Measurements from ENCODE around the gene NENF. TPM values are rescaled to one million over a fixed set of nuclear protein-coding genes. Genes with fewer than 3 reads are reported as not detected.
A peak's percentile ranks its signal among the peaks of the same experiment; 100 is the strongest.

Gene NENF
- total RNA-seq, 1 donor from 2014 or later, result 114 TPM

DNA sequence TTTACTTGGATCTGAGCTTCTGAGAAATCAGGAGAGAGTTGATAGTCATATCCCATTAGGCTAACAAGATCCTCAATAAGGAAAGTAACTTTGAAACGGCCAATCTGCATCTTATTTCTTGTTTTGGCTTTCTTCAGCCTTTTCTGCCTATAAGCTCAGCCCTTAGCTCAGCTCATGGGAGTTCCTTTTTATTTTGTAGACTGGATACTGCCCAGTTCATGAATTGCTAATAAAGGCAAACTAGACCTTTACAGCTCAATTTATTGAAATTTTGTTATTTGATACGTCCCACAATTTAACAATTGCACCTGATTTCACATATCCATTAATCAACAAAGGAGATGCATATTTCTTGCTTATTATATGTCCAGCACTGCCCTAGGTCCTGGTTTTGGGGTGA is 22.7 kb downstream of the NENF start:
- intact Hi-C loops (cut with micrococcal nuclease), result loop anchor here (5.0 to 10.0 kb wide), 2 partner anchors 393 to 421 kb away; partner anchors contain the start of genes DTL and INTS7
- ATAC-seq, result no peak
- DNase-seq, result no peak

GRCh38 chr1:212455803-212456528 is 23.2 kb downstream of the NENF start:
- intact Hi-C loops (cut with micrococcal nuclease), result loop anchor here (5.0 to 10.0 kb wide), 2 partner anchors 394 to 421 kb away; partner anchors contain the start of genes DTL and INTS7
- ATAC-seq, result peak; percentile 79
- DNase-seq, result peak; percentile 92

DNA sequence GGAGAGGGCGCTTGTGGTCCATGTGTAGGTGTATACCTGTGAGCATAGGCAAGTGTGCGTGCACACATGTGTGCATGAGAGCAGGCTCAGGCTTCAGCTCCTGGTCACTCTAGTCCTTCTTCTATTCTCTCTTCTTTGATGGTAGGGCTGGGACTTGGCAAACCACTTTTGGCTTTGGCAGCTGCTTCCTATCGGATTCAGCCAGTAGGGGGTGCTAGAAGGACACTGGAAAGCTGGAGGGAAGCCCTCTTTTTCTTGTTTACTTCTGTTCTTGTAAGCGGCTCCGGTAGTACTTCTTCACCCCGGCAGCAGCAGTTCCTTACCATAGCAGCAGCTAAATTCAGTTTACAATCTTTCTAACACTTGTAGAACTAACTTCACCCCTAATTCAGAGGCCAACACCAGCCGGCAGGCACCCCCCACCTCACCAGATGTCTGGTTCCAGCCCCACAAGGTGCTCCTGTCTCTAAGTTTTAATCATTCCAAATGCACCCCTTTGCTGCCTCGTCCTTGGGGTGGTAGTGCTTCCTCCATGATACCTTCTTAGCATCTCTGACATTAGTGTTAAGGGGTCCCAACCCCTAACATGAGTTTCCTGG is 25.1 kb downstream of the NENF start:
- intact Hi-C loops (cut with micrococcal nuclease), result loop anchor here (5.0 to 10.0 kb wide), 2 partner anchors 396 to 423 kb away; partner anchors contain the start of genes DTL and INTS7
- no peak for ATAC-seq
- no peak for DNase-seq

- ATAC-seq (no peak), DNase-seq (no peak)
- intact Hi-C loops (cut with micrococcal nuclease), result loop anchor here (5.0 to 10.0 kb wide), 2 partner anchors 397 to 424 kb away; partner anchors contain the start of genes DTL and INTS7
Measured at GRCh38 chr1:212458817-212459216, 26.1 kb downstream of the NENF start.

DNA sequence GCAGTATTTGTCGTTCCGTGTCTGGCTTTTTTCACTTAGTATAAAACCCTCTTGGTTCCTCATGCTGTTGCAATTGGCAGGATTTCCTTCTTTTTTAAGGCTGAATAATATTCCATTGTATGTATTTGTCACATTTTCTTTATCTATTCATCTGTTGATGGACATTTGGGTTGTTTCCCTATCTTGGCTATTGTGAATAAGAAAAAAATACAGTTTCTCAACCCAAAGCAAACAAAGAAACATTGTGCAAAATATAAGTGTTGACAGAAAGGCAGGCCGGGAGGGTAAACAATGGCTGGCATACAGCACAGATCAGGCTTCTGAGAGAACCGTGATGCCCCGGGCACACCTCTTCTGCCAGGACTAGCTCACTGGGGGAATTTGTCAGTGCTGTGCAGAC is 26.9 kb downstream of the NENF start:
- DNase-seq (no peak), ATAC-seq (no peak)
- intact Hi-C loops (cut with micrococcal nuclease), result loop anchor here (5.0 to 10.0 kb wide), 2 partner anchors 397 to 425 kb away; partner anchors contain the start of genes DTL and INTS7

GRCh38 chr1:212460376-212460775 is 27.7 kb downstream of the NENF start:
- intact Hi-C loops (cut with micrococcal nuclease), result no loop called here
- DNase-seq, result no peak

GRCh38 chr1:212461916-212462660 is 29.4 kb downstream of the NENF start:
- intact Hi-C loops (cut with micrococcal nuclease), result no loop called here
- no peak for ATAC-seq
- no peak for DNase-seq

More at GRCh38 chr1:212460376-212460775, 27.7 kb downstream of the NENF start:
- no peak for ATAC-seq

DNA sequence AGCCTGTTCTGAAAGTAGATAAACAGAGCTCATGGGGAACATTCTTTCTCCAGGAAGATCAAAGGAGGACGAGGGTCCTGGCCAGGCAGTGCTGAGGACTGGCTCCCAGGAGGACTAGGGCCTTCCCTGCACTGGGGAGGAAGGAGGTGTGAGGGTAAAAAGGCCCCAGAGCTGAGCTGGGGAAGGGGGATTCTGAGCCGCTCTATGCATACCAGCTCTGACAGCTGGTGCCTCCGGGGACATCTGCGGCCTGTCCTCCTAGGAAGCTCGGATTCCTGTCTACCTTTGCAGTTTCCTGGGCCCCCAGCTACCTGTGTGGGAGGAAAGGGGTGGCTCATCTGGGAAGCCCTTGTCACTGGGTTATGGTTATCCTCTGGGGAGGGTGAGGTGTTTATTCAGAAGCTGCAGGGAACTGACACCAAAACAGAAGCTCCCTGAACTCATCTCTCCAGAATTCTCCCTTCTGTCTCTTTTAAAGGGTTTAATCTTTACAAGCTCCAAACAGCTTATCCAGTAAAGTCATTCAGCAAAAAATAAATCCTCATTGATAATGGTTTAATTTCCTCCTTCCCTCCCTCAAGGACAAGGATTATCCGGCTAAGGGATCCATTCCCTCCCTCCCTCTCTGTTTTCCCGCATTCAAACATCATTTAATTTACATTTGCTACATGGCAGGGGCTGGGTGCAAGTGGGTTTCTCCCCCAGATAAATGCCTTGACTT is 31.0 kb downstream of the NENF start:
- DNase-seq, result no peak
- intact Hi-C loops (cut with micrococcal nuclease), result no loop called here
- ATAC-seq, result no peak

GRCh38 chr1:212465311-212465710 is 32.6 kb downstream of the NENF start:
- no peak for DNase-seq
- intact Hi-C loops (cut with micrococcal nuclease), result no loop called here
- ATAC-seq, result no peak

DNA sequence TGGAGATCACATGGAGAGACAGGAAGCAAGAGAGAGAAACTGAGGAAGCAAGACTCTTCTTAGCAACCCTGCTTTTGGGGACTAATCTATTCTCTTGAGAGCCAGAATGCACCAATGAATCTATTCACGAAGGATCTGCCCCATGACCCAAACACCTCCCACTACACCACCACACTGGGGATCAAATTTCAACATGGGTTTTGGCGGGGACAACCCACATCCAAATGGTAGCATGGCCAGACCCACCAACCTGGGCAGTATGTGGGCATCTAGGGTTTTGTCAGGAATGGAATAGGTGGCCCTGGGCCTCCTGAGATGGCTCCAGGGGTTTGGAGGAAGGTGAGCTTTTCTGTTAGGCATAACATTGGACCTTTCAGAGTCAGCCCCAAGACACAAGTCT is 33.7 kb downstream of the NENF start:
- intact Hi-C loops (cut with micrococcal nuclease), result no loop called here
- DNase-seq (no peak), ATAC-seq (no peak)

DNA sequence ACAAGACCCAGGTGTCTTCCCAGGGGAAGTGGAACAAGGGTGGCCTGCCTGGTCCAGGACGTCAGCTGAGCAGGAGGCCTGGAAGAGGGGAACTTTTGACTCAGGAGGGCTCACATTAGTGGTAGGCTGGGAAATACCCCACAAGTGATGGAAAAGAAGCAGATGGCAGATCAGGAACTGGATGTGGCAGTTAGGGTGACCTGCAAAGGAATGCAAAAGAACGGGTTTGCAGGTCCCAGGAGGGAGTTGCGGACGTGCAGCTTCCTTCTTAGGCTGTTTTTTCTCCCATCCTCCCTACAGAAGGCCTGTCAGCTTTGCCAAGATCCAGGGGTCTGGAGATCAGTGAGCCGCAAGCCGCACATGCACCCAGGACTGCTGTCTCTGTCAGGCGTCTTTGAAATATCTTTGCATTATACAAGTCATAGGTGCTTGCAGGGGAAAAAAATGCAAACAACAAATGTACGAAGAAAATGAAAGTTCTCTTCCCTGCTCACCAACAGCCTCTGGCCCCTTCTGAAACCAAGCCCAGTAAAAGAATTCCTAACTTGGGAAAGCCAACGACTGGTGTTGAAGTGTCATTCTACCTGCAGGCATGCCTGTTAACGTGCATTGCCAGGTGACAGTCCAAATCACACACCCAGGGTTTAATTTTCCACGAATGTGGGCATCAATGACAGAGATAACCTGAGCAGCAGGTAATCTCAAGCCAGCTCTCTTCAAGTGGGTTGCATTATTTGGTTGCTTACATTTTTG is 34.4 kb downstream of the NENF start:
- DNase-seq (no peak), ATAC-seq (no peak)
- intact Hi-C loops (cut with micrococcal nuclease), result no loop called here

GRCh38 chr1:212467843-212468482 is 35.2 kb downstream of the NENF start:
- intact Hi-C loops (cut with micrococcal nuclease), result no loop called here
- ATAC-seq (no peak), DNase-seq (no peak)

DNA sequence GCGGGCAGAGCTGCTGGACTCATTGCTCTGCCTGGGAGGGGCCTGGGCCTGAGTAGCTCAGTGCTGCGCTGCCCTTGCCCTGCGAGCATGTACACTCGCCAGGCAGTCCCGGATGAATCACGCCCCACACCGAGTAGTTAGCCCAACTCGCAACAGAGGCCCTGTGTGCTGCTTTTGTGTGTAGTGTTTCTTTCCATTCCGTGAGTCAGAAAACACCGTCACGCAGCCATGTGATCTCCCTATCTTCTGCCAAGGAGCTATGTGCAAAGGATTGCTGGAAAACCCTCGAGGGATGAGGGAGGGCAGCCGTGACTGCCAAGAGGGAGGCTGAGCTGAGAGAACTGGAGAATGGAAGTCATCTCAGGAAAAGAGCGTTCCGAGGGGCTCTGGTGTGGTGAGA is 37.3 kb downstream of the NENF start:
- ATAC-seq (peak; percentile 92), DNase-seq (peak; percentile 76)
- intact Hi-C loops (cut with micrococcal nuclease), result loop anchor here (10.0 kb wide), 1 partner anchor 785 kb away; no protein-coding TSS in a partner anchor

GRCh38 chr1:212471286-212471685 is 38.6 kb downstream of the NENF start:
- intact Hi-C loops (cut with micrococcal nuclease), result loop anchor here (10.0 kb wide), 1 partner anchor 786 kb away; no protein-coding TSS in a partner anchor

GRCh38 chr1:212471891-212472675 is 39.4 kb downstream of the NENF start:
- intact Hi-C loops (cut with micrococcal nuclease), result loop anchor here (10.0 kb wide), 1 partner anchor 787 kb away; no protein-coding TSS in a partner anchor
- DNase-seq (no peak), ATAC-seq (no peak)

More at GRCh38 chr1:212471286-212471685, 38.6 kb downstream of the NENF start:
- DNase-seq (no peak), ATAC-seq (no peak)

DNA sequence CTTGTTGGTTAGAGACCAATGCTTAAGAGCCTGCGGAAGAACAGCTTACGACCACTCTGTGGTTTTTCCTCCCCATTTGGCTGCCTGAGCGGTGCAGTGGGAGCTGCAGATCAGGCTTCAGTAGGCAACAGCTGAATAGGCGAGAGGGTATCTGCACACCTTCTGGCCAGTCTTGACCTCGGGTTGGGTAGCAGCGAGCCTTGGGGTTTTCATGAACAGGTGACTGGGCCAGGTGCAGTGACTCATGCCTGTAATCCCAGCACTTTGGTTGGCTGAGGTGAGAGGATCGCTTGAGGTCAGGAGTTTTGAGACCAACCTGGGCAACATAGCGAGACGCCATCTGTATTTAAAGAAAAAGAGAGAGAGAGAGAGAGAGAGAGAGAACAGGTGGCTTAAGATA is 41.0 kb downstream of the NENF start:
- intact Hi-C loops (cut with micrococcal nuclease), result loop anchor here (10.0 kb wide), 1 partner anchor 789 kb away; no protein-coding TSS in a partner anchor
- no peak for ATAC-seq
- DNase-seq, result no peak

- no peak for ATAC-seq
- intact Hi-C loops (cut with micrococcal nuclease), result loop anchor here (5.0 to 10.0 kb wide), 2 partner anchors 307 to 790 kb away; no protein-coding TSS in a partner anchor
- no peak for DNase-seq
Measured at GRCh38 chr1:212475151-212475550, 42.4 kb downstream of the NENF start.
